Measurements from ENCODE around the gene CERS4.
"Not testable (repeated sequence)": the region's sequence is repeated elsewhere in the genome, so short reads cannot be mapped to it uniquely, and the experiment has no call there.

The CERS4 gene

DNA sequence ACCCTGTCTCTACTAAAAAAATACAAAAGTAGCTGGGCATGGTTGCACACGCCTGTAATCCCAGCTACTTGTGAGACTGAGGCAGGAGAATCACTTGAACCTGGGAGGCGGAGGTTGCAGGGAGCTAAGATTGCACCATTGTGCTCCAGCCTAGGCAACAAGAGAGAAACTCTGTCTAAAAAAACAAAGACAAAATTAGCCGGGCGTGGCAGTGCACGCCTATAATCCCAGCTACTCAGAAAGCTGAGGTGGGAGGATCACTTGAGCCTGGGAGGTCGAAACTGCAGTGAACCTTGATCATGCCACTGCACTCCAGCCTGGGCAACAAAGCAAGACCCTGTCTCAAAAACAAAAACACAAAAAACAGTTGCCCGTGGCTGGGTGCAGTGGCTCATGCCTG is 14.3 kb downstream of the CERS4 start:
- H3K4me3 ChIP-seq (ENCODE audit: low read depth in 1 of 2, low read length in 2 of 2); H3K4me1 ChIP-seq (ENCODE audit: control insufficient read depth in 1 of 2, insufficient read depth in 2 of 2, low read length in 2 of 2); H3K9ac ChIP-seq (ENCODE audit: low read depth in 1 of 2, low read length in 2 of 2); H3K27me3 ChIP-seq (ENCODE audit: control insufficient read depth in 1 of 2, insufficient read depth in 2 of 2, low read length in 2 of 2); H3K27ac ChIP-seq (ENCODE audit: low read depth, low read length); H3K9me3 ChIP-seq (ENCODE audit: control insufficient read depth in 1 of 2, low read length in 2 of 2); H3K36me3 ChIP-seq (ENCODE audit: control insufficient read depth in 1 of 2, insufficient read depth in 2 of 2, low read length in 2 of 2): not testable (repeated sequence)

GRCh38 chr19:8224394-8225145 is 15.4 kb downstream of the CERS4 start:
- Histone ChIP-seq H3K36me3 (ENCODE audit: control insufficient read depth in 1 of 2, insufficient read depth in 2 of 2, low read length in 2 of 2) (no peaks in the 10 kb centered on the region), H3K9me3 (ENCODE audit: control insufficient read depth in 1 of 2, low read length in 2 of 2) (no peaks in the 10 kb centered on the region), H3K27me3 (ENCODE audit: control insufficient read depth in 1 of 2, insufficient read depth in 2 of 2, low read length in 2 of 2) (no peaks in the 10 kb centered on the region), H3K4me1 (ENCODE audit: control insufficient read depth in 1 of 2, insufficient read depth in 2 of 2, low read length in 2 of 2) (no peaks in the 10 kb centered on the region), H3K27ac (ENCODE audit: low read depth, low read length) (no peak overlapping the region), H3K4me3 (ENCODE audit: low read depth in 1 of 2, low read length in 2 of 2) (no peak overlapping the region), H3K9ac (ENCODE audit: low read depth in 1 of 2, low read length in 2 of 2) (no peak overlapping the region)

GRCh38 chr19:8231073-8231604 is 22.0 kb downstream of the CERS4 start:
- no peaks in the 10 kb centered on the region for H3K4me1 ChIP-seq (ENCODE audit: control insufficient read depth in 1 of 2, insufficient read depth in 2 of 2, low read length in 2 of 2)
- H3K27me3 ChIP-seq (ENCODE audit: control insufficient read depth in 1 of 2, insufficient read depth in 2 of 2, low read length in 2 of 2): no peaks in the 10 kb centered on the region
- no peak overlapping the region for H3K27ac ChIP-seq (ENCODE audit: low read depth, low read length)
- no peak overlapping the region for H3K9ac ChIP-seq (ENCODE audit: low read depth in 1 of 2, low read length in 2 of 2)
- peaks cover 0 to 4% of the 10 kb centered on the region in 2 donors for H3K9me3 ChIP-seq (ENCODE audit: control insufficient read depth in 1 of 2, low read length in 2 of 2)
- no peak overlapping the region for H3K4me3 ChIP-seq (ENCODE audit: low read depth in 1 of 2, low read length in 2 of 2)
- no peaks in the 10 kb centered on the region for H3K36me3 ChIP-seq (ENCODE audit: control insufficient read depth in 1 of 2, insufficient read depth in 2 of 2, low read length in 2 of 2)

- Histone ChIP-seq H3K27ac (ENCODE audit: low read depth, low read length) (no peak overlapping the region), H3K4me3 (ENCODE audit: low read depth in 1 of 2, low read length in 2 of 2) (no peak overlapping the region)
Measured at GRCh38 chr19:8233370-8233769, 24.2 kb downstream of the CERS4 start.

DNA sequence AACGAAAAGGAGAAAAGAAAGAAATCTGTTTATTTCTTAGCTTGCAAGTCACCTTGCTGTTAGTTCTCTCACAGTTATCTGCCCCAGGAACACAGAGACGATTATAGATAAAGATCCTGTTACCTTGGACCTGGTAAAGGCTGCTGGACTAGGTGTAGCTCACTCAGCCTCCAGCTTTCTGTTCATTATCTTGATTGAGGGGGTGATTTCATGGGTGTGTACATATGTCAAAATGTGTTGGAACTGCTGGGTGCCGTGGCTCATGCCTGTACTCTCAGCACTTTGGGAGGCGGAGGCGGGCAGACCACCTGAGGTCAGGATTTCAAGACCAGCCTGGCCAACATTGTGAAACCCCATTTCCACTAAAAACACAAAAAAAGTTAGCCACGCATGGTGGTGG is 27.9 kb downstream of the CERS4 start:
- Histone ChIP-seq H3K9me3 (ENCODE audit: control insufficient read depth in 1 of 2, low read length in 2 of 2) (peaks cover 0 to 6% of the 10 kb centered on the region in 2 donors), H3K27ac (ENCODE audit: low read depth, low read length) (no peak overlapping the region), H3K4me1 (ENCODE audit: control insufficient read depth in 1 of 2, insufficient read depth in 2 of 2, low read length in 2 of 2) (peaks cover 15 to 18% of the 10 kb centered on the region in 2 donors), H3K9ac (ENCODE audit: low read depth in 1 of 2, low read length in 2 of 2) (no peak overlapping the region), H3K4me3 (ENCODE audit: low read depth in 1 of 2, low read length in 2 of 2) (no peak overlapping the region), H3K27me3 (ENCODE audit: control insufficient read depth in 1 of 2, insufficient read depth in 2 of 2, low read length in 2 of 2) (no peaks in the 10 kb centered on the region), H3K36me3 (ENCODE audit: control insufficient read depth in 1 of 2, insufficient read depth in 2 of 2, low read length in 2 of 2) (no peaks in the 10 kb centered on the region)

More at GRCh38 chr19:8233370-8233769, 24.2 kb downstream of the CERS4 start:
- Histone ChIP-seq H3K9me3 (ENCODE audit: control insufficient read depth in 1 of 2, low read length in 2 of 2) (peaks cover 0 to 4% of the 10 kb centered on the region in 2 donors), H3K27me3 (ENCODE audit: control insufficient read depth in 1 of 2, insufficient read depth in 2 of 2, low read length in 2 of 2) (no peaks in the 10 kb centered on the region), H3K36me3 (ENCODE audit: control insufficient read depth in 1 of 2, insufficient read depth in 2 of 2, low read length in 2 of 2) (no peaks in the 10 kb centered on the region), H3K9ac (ENCODE audit: low read depth in 1 of 2, low read length in 2 of 2) (no peak overlapping the region), H3K4me1 (ENCODE audit: control insufficient read depth in 1 of 2, insufficient read depth in 2 of 2, low read length in 2 of 2) (no peaks in the 10 kb centered on the region)

GRCh38 chr19:8238251-8238650 is 29.1 kb downstream of the CERS4 start:
- H3K27me3 ChIP-seq (ENCODE audit: control insufficient read depth in 1 of 2, insufficient read depth in 2 of 2, low read length in 2 of 2): no peaks in the 10 kb centered on the region
- H3K9me3 ChIP-seq (ENCODE audit: control insufficient read depth in 1 of 2, low read length in 2 of 2): peaks cover 2 to 8% of the 10 kb centered on the region in 2 donors
- H3K4me3 ChIP-seq (ENCODE audit: low read depth in 1 of 2, low read length in 2 of 2): no peak overlapping the region
- peaks cover 15 to 18% of the 10 kb centered on the region in 2 donors for H3K4me1 ChIP-seq (ENCODE audit: control insufficient read depth in 1 of 2, insufficient read depth in 2 of 2, low read length in 2 of 2)
- no peak overlapping the region for H3K9ac ChIP-seq (ENCODE audit: low read depth in 1 of 2, low read length in 2 of 2)
- H3K27ac ChIP-seq (ENCODE audit: low read depth, low read length): no peak overlapping the region
- no peaks in the 10 kb centered on the region for H3K36me3 ChIP-seq (ENCODE audit: control insufficient read depth in 1 of 2, insufficient read depth in 2 of 2, low read length in 2 of 2)

- Histone ChIP-seq H3K27me3 (ENCODE audit: control insufficient read depth in 1 of 2, insufficient read depth in 2 of 2, low read length in 2 of 2) (no peaks in the 10 kb centered on the region), H3K9me3 (ENCODE audit: control insufficient read depth in 1 of 2, low read length in 2 of 2) (peaks cover 4 to 10% of the 10 kb centered on the region in 2 donors), H3K4me3 (ENCODE audit: low read depth in 1 of 2, low read length in 2 of 2) (peak overlapping the region in 1 of 2 donors; percentile 47), H3K4me1 (ENCODE audit: control insufficient read depth in 1 of 2, insufficient read depth in 2 of 2, low read length in 2 of 2) (peaks cover 15 to 18% of the 10 kb centered on the region in 2 donors), H3K9ac (ENCODE audit: low read depth in 1 of 2, low read length in 2 of 2) (peak overlapping the region; percentile 12 to 37), H3K36me3 (ENCODE audit: control insufficient read depth in 1 of 2, insufficient read depth in 2 of 2, low read length in 2 of 2) (no peaks in the 10 kb centered on the region), H3K27ac (ENCODE audit: low read depth, low read length) (no peak overlapping the region)
Measured at GRCh38 chr19:8239528-8240273, 30.5 kb downstream of the CERS4 start.

- Histone ChIP-seq H3K27ac (ENCODE audit: low read depth, low read length) (peak overlapping the region; percentile 18), H3K4me1 (ENCODE audit: control insufficient read depth in 1 of 2, insufficient read depth in 2 of 2, low read length in 2 of 2) (peaks cover 15 to 18% of the 10 kb centered on the region in 2 donors), H3K4me3 (ENCODE audit: low read depth in 1 of 2, low read length in 2 of 2) (peak overlapping the region in 1 of 2 donors; percentile 47), H3K36me3 (ENCODE audit: control insufficient read depth in 1 of 2, insufficient read depth in 2 of 2, low read length in 2 of 2) (no peaks in the 10 kb centered on the region), H3K27me3 (ENCODE audit: control insufficient read depth in 1 of 2, insufficient read depth in 2 of 2, low read length in 2 of 2) (no peaks in the 10 kb centered on the region), H3K9me3 (ENCODE audit: control insufficient read depth in 1 of 2, low read length in 2 of 2) (peaks cover 4 to 10% of the 10 kb centered on the region in 2 donors), H3K9ac (ENCODE audit: low read depth in 1 of 2, low read length in 2 of 2) (peak overlapping the region; percentile 12 to 37)
Measured at GRCh38 chr19:8240274-8241229, 31.4 kb downstream of the CERS4 start.

DNA sequence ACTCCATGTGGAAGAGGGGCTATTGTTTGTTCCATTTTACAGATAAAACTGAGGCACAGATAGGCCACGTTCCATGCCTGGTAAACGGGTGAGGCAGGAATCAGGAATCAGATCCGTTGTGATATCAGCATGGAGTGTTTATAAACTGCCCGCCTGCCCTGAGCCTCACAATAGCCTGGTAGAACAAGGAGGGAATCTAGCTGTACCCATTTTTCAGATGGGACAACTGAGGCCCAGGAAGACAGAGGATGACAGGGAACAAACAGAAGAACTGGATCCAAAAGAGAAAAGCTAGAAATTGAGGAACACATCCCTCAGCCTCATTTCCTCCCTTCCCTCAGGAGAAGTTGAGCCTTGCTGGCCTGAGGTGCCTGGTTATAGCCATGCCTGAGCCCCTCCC is 32.5 kb downstream of the CERS4 start:
- Histone ChIP-seq H3K36me3 (ENCODE audit: control insufficient read depth in 1 of 2, insufficient read depth in 2 of 2, low read length in 2 of 2) (no peaks in the 10 kb centered on the region), H3K27ac (ENCODE audit: low read depth, low read length) (no peak overlapping the region), H3K4me1 (ENCODE audit: control insufficient read depth in 1 of 2, insufficient read depth in 2 of 2, low read length in 2 of 2) (peaks cover 15 to 18% of the 10 kb centered on the region in 2 donors), H3K9me3 (ENCODE audit: control insufficient read depth in 1 of 2, low read length in 2 of 2) (peaks cover 4 to 10% of the 10 kb centered on the region in 2 donors), H3K9ac (ENCODE audit: low read depth in 1 of 2, low read length in 2 of 2) (no peak overlapping the region), H3K4me3 (ENCODE audit: low read depth in 1 of 2, low read length in 2 of 2) (no peak overlapping the region), H3K27me3 (ENCODE audit: control insufficient read depth in 1 of 2, insufficient read depth in 2 of 2, low read length in 2 of 2) (no peaks in the 10 kb centered on the region)

Data from duodenal mucosa (tissue), 2 donors.